H1 (cell line): ENCODE results near the gene RAI14. TPM values are rescaled to one million over a fixed set of nuclear protein-coding genes. Genes with fewer than 3 reads are reported as not detected.
"Not testable (repeated sequence)": the region's sequence is repeated elsewhere in the genome, so short reads cannot be mapped to it uniquely, and the experiment has no call there.

Experiments
- CTCF ChIA-PET: fragments of 300-600 bp; sonication (Branson Sonifier 250); formaldehyde crosslinking; loops from one replicate; lab custom pipeline; 2021; ENCODE audit not compliant: partially characterized antibody; lab: Charles Lee
- POLR2A ChIA-PET: fragments of 300-600 bp; sonication (Branson Sonifier 250); formaldehyde crosslinking; loops from one replicate; lab custom pipeline; 2021; ENCODE audit warnings: inconsistent platforms; ENCODE audit not compliant: partially characterized antibody; lab: Charles Lee
- DNase-seq, 2 experiments: peaks; one replicate each; pipeline versions ENCODE4 v3.0.0 to v3.0.0-alpha.2; 2010 to 2022; ENCODE audit warnings: low spot score in 2 of 2, low read depth in 1 of 2, mixed read lengths in 1 of 2
- FAIRE-seq: peaks from 2 replicates; lab custom pipeline; 2011; peaks lifted over from hg19 to GRCh38; lab: Jason Lieb, UNC
- H2AFZ ChIP-seq: 2 replicates; pipeline ENCODE4 v1.8.1; 2012; ENCODE audit warnings: low read length, inconsistent platforms
- H2AK5ac ChIP-seq: 2 replicates; pipeline ENCODE4 v1.6.1; 2013; ENCODE audit warnings: low read depth, low read length
- H2BK120ac ChIP-seq: replicated peaks from 2 replicates; pipeline ENCODE3; 2013; ENCODE audit warnings: low read depth, low read length, inconsistent platforms
- H2BK12ac ChIP-seq: 2 replicates; pipeline ENCODE4 v1.6.1; 2013; ENCODE audit warnings: low read depth, low read length
- H2BK15ac ChIP-seq: 2 replicates; pipeline ENCODE4 v1.6.1; 2013; ENCODE audit warnings: low read length
- H2BK20ac ChIP-seq: 2 replicates; pipeline ENCODE4 v1.6.1; 2013; ENCODE audit warnings: low read length
- H2BK5ac ChIP-seq: 2 replicates; pipeline ENCODE4 v1.6.1; 2013; ENCODE audit warnings: low read depth, low read length
- H3K14ac ChIP-seq: 2 replicates; pipeline ENCODE4 v1.6.1; 2013; ENCODE audit warnings: inconsistent platforms; ENCODE audit not compliant: insufficient read length
- H3K18ac ChIP-seq: 2 replicates; pipeline ENCODE4 v1.6.1; 2013; ENCODE audit warnings: low read length; ENCODE audit errors: extremely low read depth
- H3K23ac ChIP-seq: 2 replicates; pipeline ENCODE4 v1.6.1; 2013; ENCODE audit warnings: inconsistent platforms; ENCODE audit not compliant: insufficient read length
- H3K23me2 ChIP-seq: 2 replicates; pipeline ENCODE4 v1.6.1; 2013; ENCODE audit warnings: low read depth, low read length
- H3K27ac ChIP-seq: 2 replicates; pipeline ENCODE4 v1.6.1; 2011; ENCODE audit warnings: low read depth, low read length, inconsistent platforms
- H3K27me3 ChIP-seq, 4 experiments: replicated peaks in 1 of 4; 1 replicate in 1 of 4; 2 replicates in 3 of 4; pipeline versions ENCODE4 v1.6.1 to v1.8.1; 2011 to 2013; ENCODE audit warnings: low read length in 3 of 4, mild to moderate bottlenecking in 3 of 4, inconsistent platforms in 2 of 4, mixed read lengths in 2 of 4, moderate library complexity in 1 of 4; ENCODE audit not compliant: control insufficient read depth in 3 of 4, insufficient read depth in 3 of 4; ENCODE audit errors: extremely low read depth in 1 of 4
- H3K36me3 ChIP-seq, 4 experiments: 2 replicates each; pipeline versions ENCODE4 v1.6.1 to v1.8.1; 2011 to 2013; ENCODE audit warnings: mild to moderate bottlenecking in 4 of 4, low read length in 3 of 4, moderate library complexity in 2 of 4, control low read depth in 1 of 4, inconsistent platforms in 1 of 4; ENCODE audit not compliant: insufficient read depth in 4 of 4, control insufficient read depth in 2 of 4
- H3K4ac ChIP-seq: replicated peaks from 2 replicates; pipeline ENCODE3; 2013; ENCODE audit warnings: low read length, low read depth, mixed read lengths, inconsistent platforms; ENCODE audit not compliant: insufficient read length
- H3K4me1 ChIP-seq, 4 experiments: replicated peaks in 1 of 4; 1 replicate in 1 of 4; 2 replicates in 3 of 4; pipeline versions ENCODE4 v1.6.1 to v1.8.1; 2011 to 2013; ENCODE audit warnings: low read length in 3 of 4, inconsistent platforms in 2 of 4, mixed read lengths in 1 of 4; ENCODE audit not compliant: insufficient read depth in 4 of 4, control insufficient read depth in 3 of 4
- H3K4me2 ChIP-seq, 2 experiments: 2 replicates each; pipeline versions ENCODE4 v1.6.1 to v1.8.1; 2011 to 2013; ENCODE audit warnings: low read depth in 2 of 2, low read length in 2 of 2, control low read depth in 1 of 2, inconsistent platforms in 1 of 2, mild to moderate bottlenecking in 1 of 2; ENCODE audit not compliant: insufficient read depth in 1 of 2
- H3K4me3 ChIP-seq, 4 experiments: fragments of 200-600, 300-600 bp in 1 of 4; sonication (generic), shearing (Covaris generic), sonication (Bioruptor Twin) in 1 of 4; 2 replicates each; pipeline versions ENCODE4 v1.5.1 to v1.8.1; 2011 to 2016; ENCODE audit warnings: low read length in 4 of 4, low read depth in 3 of 4, control low read depth in 2 of 4, inconsistent platforms in 2 of 4, mild to moderate bottlenecking in 2 of 4, mixed read lengths in 1 of 4, moderate library complexity in 1 of 4; ENCODE audit not compliant: insufficient read depth in 2 of 4; ENCODE audit errors: extremely low read depth in 1 of 4
- H3K56ac ChIP-seq: replicated peaks from 2 replicates; pipeline ENCODE3; 2013; ENCODE audit warnings: low read depth, mild to moderate bottlenecking, mixed read lengths, low read length, inconsistent platforms; ENCODE audit not compliant: insufficient read length
- H3K79me1 ChIP-seq: 2 replicates; pipeline ENCODE4 v1.6.1; 2013; ENCODE audit warnings: low read depth, low read length, control low read depth
- H3K79me2 ChIP-seq, 2 experiments: 2 replicates each; pipeline versions ENCODE4 v1.6.1 to v1.8.1; 2012 to 2013; ENCODE audit warnings: low read length in 2 of 2, mild to moderate bottlenecking in 2 of 2, inconsistent platforms in 1 of 2; ENCODE audit not compliant: insufficient read depth in 2 of 2, control insufficient read depth in 1 of 2
- H3K9ac ChIP-seq, 4 experiments: replicated peaks in 1 of 4; 1 replicate in 1 of 4; 2 replicates in 3 of 4; pipeline versions ENCODE4 v1.6.1 to v1.8.1; 2011 to 2013; ENCODE audit warnings: low read depth in 3 of 4, low read length in 3 of 4, control low read depth in 2 of 4, mild to moderate bottlenecking in 2 of 4, moderate library complexity in 2 of 4, inconsistent platforms in 1 of 4; ENCODE audit errors: extremely low read depth in 1 of 4
- H3K9me3 ChIP-seq, 2 experiments: 2 replicates each; pipeline versions ENCODE4 v1.6.1 to v1.8.1; 2012 to 2013; ENCODE audit warnings: mild to moderate bottlenecking in 2 of 2, moderate library complexity in 2 of 2, control low read depth in 1 of 2, inconsistent platforms in 1 of 2, low read depth in 1 of 2, low read length in 1 of 2, mixed read lengths in 1 of 2; ENCODE audit not compliant: insufficient read depth in 2 of 2
- H4K20me1 ChIP-seq, 2 experiments: replicated peaks in 1 of 2; 2 replicates each; pipeline versions ENCODE3 to v1.8.1; 2011 to 2013; ENCODE audit warnings: inconsistent platforms in 2 of 2, low read length in 2 of 2, mild to moderate bottlenecking in 1 of 2; ENCODE audit not compliant: insufficient read depth in 2 of 2, control insufficient read depth in 1 of 2
- H4K5ac ChIP-seq: 2 replicates; pipeline ENCODE4 v1.6.1; 2013; ENCODE audit warnings: low read length, low read depth, mixed read lengths, inconsistent platforms; ENCODE audit not compliant: insufficient read length
- H4K8ac ChIP-seq: 2 replicates; pipeline ENCODE4 v1.8.0; 2013; ENCODE audit warnings: mild to moderate bottlenecking, moderate library complexity, low read length, inconsistent platforms; ENCODE audit not compliant: insufficient read depth; ENCODE audit errors: extremely low read depth
- H4K91ac ChIP-seq: replicated peaks from 2 replicates; pipeline ENCODE3; 2013; ENCODE audit warnings: low read length, mixed read lengths, inconsistent platforms; ENCODE audit not compliant: insufficient read length
- CEBPB ChIP-seq: IDR thresholded peaks from 2 replicates; pipeline ENCODE4 v1.6.1; 2012; ENCODE audit warnings: low read depth, low read length
- WGBS, 2 experiments: shearing (Covaris generic) in 1 of 2; methylation state at CpG; one replicate each; pipeline versions ENCODE4 v1.1.6 to v1.1.7; 2013 to 2015; ENCODE audit warnings: low lambda C conversion rate in 2 of 2, mixed read lengths in 2 of 2, inconsistent platforms in 1 of 2, low coverage in 1 of 2, missing lambda C conversion rate in 1 of 2; ENCODE audit not compliant: insufficient replicate concordance in 2 of 2, insufficient coverage in 1 of 2, insufficient read length in 1 of 2; ENCODE audit errors: extremely low coverage in 1 of 2, missing lambda C conversion rate in 1 of 2; 5-methylcytosine and 5-hydroxymethylcytosine counted together
- polyA plus RNA-seq, 7 experiments: library from polyadenylated mRNA; depleted of rRNA in 3 of 7; stranded (reverse) in 5 of 7; unstranded in 2 of 7; fragments of >200 nt in 5 of 7; fragments of 200-250 nt in 2 of 7; gene quantifications; 1 replicate in 5 of 7; 2 replicates in 1 of 7; 4 replicates in 1 of 7; pipeline versions ENCODE4 v1.2.1 to v1.2.3, GENCODE V29; 2011 to 2013; ENCODE audit warnings: missing spikeins in 2 of 7, mixed read lengths in 2 of 7
- total RNA-seq: library from RNA; stranded (reverse); fragmentation: NEBNext Ultra II Directional; extraction: Animal tissue kit (Norgen Biotek cat#: 25700); gene quantifications from 2 replicates; pipeline ENCODE4 v1.2.1, GENCODE V29; 2021

The RAI14 gene
- total and polyA plus RNA-seq, 2 of the 8 experiments (the other 6 are each of a cell fraction or from before 2014, with no cell fraction given), result 48.4 to 210 TPM

DNA sequence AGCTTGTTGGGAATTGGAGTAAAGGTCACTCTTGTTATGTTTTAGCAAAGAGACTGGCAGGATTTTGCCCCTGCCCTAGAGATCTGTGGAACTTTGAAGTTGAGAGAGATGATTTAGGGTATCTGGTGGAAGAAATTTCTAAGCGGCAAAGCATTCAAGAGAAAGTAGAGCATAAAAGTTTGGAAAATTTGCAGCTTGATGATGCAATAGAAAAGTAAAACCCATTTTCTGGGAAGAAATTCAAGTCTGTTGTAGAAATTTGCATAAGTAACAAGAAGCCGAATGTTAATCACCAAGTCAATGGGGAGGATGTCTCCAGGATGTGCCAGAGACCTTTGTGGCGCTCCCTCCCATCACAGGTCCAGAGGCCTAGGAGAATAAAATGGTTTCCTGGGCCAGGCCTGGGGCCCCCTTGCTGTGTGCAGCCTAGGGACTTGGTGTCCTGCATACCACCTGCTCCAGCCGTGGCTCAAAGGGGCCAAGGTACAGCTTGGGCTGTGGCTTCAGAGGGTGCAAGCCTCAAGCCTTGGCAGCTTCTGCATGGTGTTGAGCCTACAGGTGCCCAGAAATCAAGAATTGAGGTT lies 71.1 kb downstream of the RAI14 start:
- H2BK20ac ChIP-seq, H3K14ac ChIP-seq, H3K4ac ChIP-seq, H4K20me1 ChIP-seq, H3K56ac ChIP-seq, H4K8ac ChIP-seq, H4K91ac ChIP-seq, H2BK5ac ChIP-seq, H4K5ac ChIP-seq, H3K4me2 ChIP-seq, H3K4me3 ChIP-seq, H3K27ac ChIP-seq, FAIRE-seq, H3K9ac ChIP-seq, H2BK15ac ChIP-seq, H3K79me1 ChIP-seq, DNase-seq, H3K23ac ChIP-seq, POLR2A ChIA-PET, H3K23me2 ChIP-seq, H3K4me1 ChIP-seq, H2AK5ac ChIP-seq, H3K27me3 ChIP-seq, H2BK12ac ChIP-seq, H2BK120ac ChIP-seq, H3K18ac ChIP-seq, H2AFZ ChIP-seq: not testable (repeated sequence)
- 95% methylated on average over 4 of the region's 4 CpGs; no CpG with 5 or more reads in 1 of the 2 experiments for WGBS, 2 experiments
- peaks cover 0 to 19% (median 7%) of the 10 kb centered on the region in 4 experiments; a peak in 4 of 8 replicates for H3K36me3 ChIP-seq
- peak; percentile 29; the same call in 1 of the 2 replicates for TF ChIP-seq CEBPB
- CTCF ChIA-PET, result interaction anchor here (1.1 kb wide), 1 partner anchor 9 kb away, joined by 4 read pairs; no protein-coding TSS in a partner anchor
- peaks cover 0 to 96% of the 10 kb centered on the region in 2 experiments; a peak in 3 of 4 replicates for H3K79me2 ChIP-seq
- peaks cover 15 to 21% of the 10 kb centered on the region in 2 experiments for H3K9me3 ChIP-seq
